IPS-15b (cell line): ENCODE results near the gene NTN5.

Experiments
- H3K27me3 ChIP-seq: one replicate; pipeline ENCODE4 v1.6.1; 2013; ENCODE audit warnings: low read length; ENCODE audit not compliant: control insufficient read depth, insufficient read depth
- H3K36me3 ChIP-seq: one replicate; pipeline ENCODE4 v1.6.1; 2013; ENCODE audit warnings: low read length; ENCODE audit not compliant: control insufficient read depth, insufficient read depth
- H3K4me1 ChIP-seq: one replicate; pipeline ENCODE4 v1.6.1; 2013; ENCODE audit warnings: mild to moderate bottlenecking, low read length; ENCODE audit not compliant: control insufficient read depth, insufficient read depth
- H3K4me3 ChIP-seq: one replicate; pipeline ENCODE4 v1.5.1; 2013; ENCODE audit warnings: low read depth, low read length
- H3K9ac ChIP-seq: one replicate; pipeline ENCODE4 v1.6.1; 2013; ENCODE audit warnings: low read depth, mild to moderate bottlenecking, low read length
- H3K9me3 ChIP-seq: one replicate; pipeline ENCODE4 v1.6.1; 2013; ENCODE audit warnings: mild to moderate bottlenecking, low read length; ENCODE audit not compliant: control insufficient read depth, insufficient read depth

The NTN5 gene

DNA sequence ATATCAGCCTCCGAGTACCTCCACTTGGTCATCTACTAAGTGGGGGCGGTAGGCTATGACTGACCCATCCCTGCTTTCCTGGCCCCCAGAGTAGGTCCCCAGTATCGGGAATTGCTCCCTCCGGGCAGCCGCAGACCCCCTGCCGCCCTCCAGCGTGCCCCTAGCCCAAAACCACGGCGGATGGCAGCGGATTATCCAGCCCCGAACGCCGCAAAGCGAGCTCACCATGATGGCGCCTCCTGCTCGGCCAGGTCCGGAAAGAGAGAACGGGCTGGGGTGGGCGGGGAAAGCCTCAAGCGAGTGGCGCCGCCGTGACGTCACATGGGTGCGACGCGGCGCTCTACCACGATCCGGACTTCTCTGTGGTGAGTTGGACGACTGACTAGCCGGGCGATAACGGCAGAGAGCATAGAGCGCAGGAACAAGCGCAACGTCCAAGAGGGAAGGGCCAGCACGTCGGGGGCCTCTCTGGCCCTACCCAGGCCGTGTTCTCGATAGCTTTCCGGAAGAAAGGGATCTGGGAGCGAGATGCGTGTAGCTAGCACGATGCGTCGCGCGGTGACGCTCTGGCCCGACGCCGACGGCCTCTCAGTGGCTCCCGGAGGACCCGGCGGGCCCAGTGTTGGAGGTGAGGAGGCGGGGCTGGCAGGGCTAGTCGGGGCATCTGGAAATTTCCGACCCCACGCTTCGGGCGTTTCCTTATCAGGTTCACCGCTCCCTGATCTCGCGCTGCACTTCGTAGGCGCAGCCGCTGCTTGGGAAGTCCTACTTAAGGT is 53.7 kb downstream of the NTN5 start, which contains the start of the genes RPL18 and SPHK2:
Gene RPL18, minus strand, starts transcription at position 263 of the 776 bp plus-strand sequence. Its CDS starts 35 bp downstream, at position 228.
Gene SPHK2, plus strand, starts transcription at position 591 of the 776 bp plus-strand sequence. CDS start 1,009 bp downstream, outside the sequence.
- Histone ChIP-seq H3K36me3 (peaks cover 31% of the 10 kb centered on the region), H3K9ac (peak within 1 kb of the TSS; percentile 100), H3K4me1 (peaks cover 19% of the 10 kb centered on the region), H3K27me3 (no peaks in the 10 kb centered on the region), H3K9me3 (no peaks in the 10 kb centered on the region), H3K4me3 (peak within 1 kb of the TSS; percentile 98)

GRCh38 chr19:48618278-48618915 is 54.4 kb downstream of the NTN5 start:
- Histone ChIP-seq H3K9ac (peak overlapping the region; percentile 100), H3K4me1 (peaks cover 24% of the 10 kb centered on the region), H3K36me3 (peaks cover 32% of the 10 kb centered on the region), H3K9me3 (no peaks in the 10 kb centered on the region), H3K4me3 (peak overlapping the region; percentile 98), H3K27me3 (no peaks in the 10 kb centered on the region)

DNA sequence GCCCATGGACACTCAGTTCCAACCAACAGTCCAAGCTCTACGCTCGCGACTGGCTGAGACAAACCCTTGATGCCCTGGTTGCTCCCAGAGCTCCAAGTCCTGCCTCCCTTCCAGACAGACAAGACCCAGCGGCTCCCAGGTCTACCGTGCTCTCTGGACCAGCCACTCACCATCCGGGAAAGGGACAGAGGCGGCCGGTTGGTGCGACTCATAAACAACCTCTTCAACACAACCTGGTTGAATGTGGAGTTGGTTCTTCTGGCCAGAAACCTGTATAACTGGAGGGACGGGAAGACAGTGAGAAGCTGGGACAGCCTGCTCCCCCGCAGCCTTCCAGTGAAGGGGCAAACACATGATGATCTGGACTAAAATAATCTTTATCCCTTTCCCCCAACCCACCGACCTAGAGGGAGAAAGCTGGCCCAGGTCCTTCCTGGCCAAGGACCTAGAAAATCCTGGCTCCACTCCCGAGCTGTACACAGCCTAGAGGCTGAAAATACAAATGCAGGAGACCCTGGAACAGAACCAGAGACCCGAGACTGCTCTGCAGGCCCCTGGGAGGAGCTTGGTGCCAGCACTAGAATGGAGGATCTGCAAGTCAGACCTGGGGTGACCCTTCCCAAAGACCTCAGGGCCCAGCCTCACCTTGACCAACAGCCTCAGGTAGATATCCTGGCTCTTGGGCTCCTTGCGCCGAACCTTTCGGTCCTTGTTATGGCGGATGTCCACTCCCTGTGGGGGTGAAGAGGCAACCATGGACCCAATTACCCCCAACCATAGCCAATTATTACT is 55.5 kb downstream of the NTN5 start:
- peak overlapping the region; percentile 98 for H3K4me3 ChIP-seq
- peaks cover 38% of the 10 kb centered on the region for H3K36me3 ChIP-seq
- H3K9ac ChIP-seq: peak overlapping the region; percentile 100
- H3K27me3 ChIP-seq: no peaks in the 10 kb centered on the region
- peaks cover 22% of the 10 kb centered on the region for H3K4me1 ChIP-seq
- H3K9me3 ChIP-seq: no peaks in the 10 kb centered on the region

- Histone ChIP-seq H3K27me3 (no peaks in the 10 kb centered on the region), H3K4me3 (peak overlapping the region; percentile 98), H3K9me3 (no peaks in the 10 kb centered on the region), H3K9ac (no peak overlapping the region), H3K36me3 (peaks cover 41% of the 10 kb centered on the region), H3K4me1 (peaks cover 22% of the 10 kb centered on the region)
These were observed 56.2 kb downstream of the NTN5 start for GRCh38 chr19:48616491-48617056.

DNA sequence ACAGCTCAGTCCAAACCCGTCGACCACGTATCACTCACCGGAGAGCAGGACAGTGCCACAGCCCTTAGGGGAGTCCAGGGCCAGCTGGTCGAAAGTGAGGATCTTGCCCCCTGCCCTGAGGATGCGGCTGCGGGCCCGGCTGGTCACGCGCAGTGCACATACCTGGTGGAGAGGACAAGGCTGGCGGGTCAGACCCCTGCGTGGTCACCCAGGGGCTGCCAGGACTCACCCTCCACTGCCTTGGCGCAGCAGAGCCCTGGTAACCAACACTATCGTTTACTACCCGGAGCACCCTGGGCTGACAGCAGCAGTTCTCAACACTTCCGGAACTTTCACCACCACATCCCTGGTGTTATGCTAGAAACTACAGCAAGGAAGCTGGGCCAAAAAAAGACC is 56.8 kb downstream of the NTN5 start:
- Histone ChIP-seq H3K9me3 (no peaks in the 10 kb centered on the region), H3K4me1 (peaks cover 22% of the 10 kb centered on the region), H3K9ac (no peak overlapping the region), H3K4me3 (no peak overlapping the region), H3K27me3 (no peaks in the 10 kb centered on the region), H3K36me3 (peaks cover 41% of the 10 kb centered on the region)

GRCh38 chr19:48615231-48616040 is 57.4 kb downstream of the NTN5 start:
- Histone ChIP-seq H3K4me1 (peaks cover 22% of the 10 kb centered on the region), H3K36me3 (peaks cover 41% of the 10 kb centered on the region)

DNA sequence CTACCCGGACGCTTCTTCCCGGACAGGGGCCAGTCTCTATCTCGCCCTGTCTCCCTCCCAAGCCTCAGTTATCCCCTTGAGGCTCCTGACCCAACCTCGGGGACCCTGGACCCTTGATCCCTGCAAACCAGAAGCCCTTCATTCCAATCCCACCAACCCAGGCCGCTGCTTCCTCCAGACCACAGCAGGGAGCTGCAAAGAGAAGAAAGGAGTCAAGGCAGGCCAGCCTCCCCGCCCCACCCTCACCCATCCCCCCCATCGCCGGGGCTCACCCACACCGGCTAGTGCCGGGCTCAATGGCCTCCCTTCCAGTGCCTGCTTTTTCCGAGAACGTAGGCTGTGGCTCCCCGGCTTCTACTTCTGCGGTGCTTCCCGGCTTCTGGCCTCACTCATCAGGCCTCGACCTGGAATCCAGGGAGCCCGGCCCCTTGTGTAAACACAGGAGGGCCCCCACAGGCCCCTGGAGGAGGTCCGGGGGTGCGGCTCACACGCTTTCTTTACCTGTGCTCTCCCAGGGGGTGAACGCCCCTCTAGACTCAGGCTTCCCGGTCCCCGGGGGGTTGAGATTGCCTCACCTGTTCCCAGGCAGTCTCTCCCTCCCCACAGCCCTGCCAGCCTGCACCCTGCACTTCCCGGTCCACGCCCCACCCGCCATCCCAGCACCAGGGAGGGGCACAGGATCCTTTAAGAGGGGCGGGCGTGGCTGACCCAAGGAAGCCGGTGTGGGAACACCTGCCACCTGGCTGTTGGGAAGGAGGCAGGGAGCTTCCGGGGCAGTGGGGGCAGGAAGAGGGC is 58.2 kb downstream of the NTN5 start, which contains the start of gene FAM83E:
Gene FAM83E, minus strand, starts transcription at position 641 of the 795 bp plus-strand sequence. CDS start 1,704 bp downstream, outside the sequence.
- Histone ChIP-seq H3K9ac (peak within 1 kb of the TSS; percentile 90), H3K4me1 (peaks cover 22% of the 10 kb centered on the region), H3K36me3 (peaks cover 41% of the 10 kb centered on the region), H3K4me3 (peak within 1 kb of the TSS; percentile 27), H3K9me3 (no peaks in the 10 kb centered on the region), H3K27me3 (no peaks in the 10 kb centered on the region)

More at GRCh38 chr19:48615231-48616040, 57.4 kb downstream of the NTN5 start:
- Histone ChIP-seq H3K27me3 (no peaks in the 10 kb centered on the region), H3K9ac (peak overlapping the region; percentile 47), H3K4me3 (peak overlapping the region; percentile 27), H3K9me3 (no peaks in the 10 kb centered on the region)

- Histone ChIP-seq H3K4me1 (peaks cover 22% of the 10 kb centered on the region), H3K4me3 (peak overlapping the region; percentile 27), H3K36me3 (peaks cover 41% of the 10 kb centered on the region), H3K9ac (peak overlapping the region; percentile 90), H3K27me3 (no peaks in the 10 kb centered on the region), H3K9me3 (no peaks in the 10 kb centered on the region)
These were observed 58.9 kb downstream of the NTN5 start for GRCh38 chr19:48613852-48614435.

GRCh38 chr19:48613024-48613851 is 59.6 kb downstream of the NTN5 start:
- Histone ChIP-seq H3K36me3 (peaks cover 37% of the 10 kb centered on the region), H3K4me3 (no peak overlapping the region), H3K27me3 (no peaks in the 10 kb centered on the region), H3K9ac (peak overlapping the region; percentile 90), H3K9me3 (no peaks in the 10 kb centered on the region), H3K4me1 (peaks cover 22% of the 10 kb centered on the region)
